PC-3 (cell line): Measurements from ENCODE around the gene GJB4. TPM values are rescaled to one million over a fixed set of nuclear protein-coding genes. Genes with fewer than 3 reads are reported as not detected.

ENCODE experiments used
- ATAC-seq: fragments of 200-7000 bp; cut with Tn5 transposase; 2 replicates; pipeline ENCODE4 v1.9.1; 2020; ENCODE audit warnings: mild to moderate bottlenecking, moderate library complexity
- Bru-seq: library from RNA; stranded (reverse); fragments of 400-500 nt; gene quantifications from one replicate; lab custom pipeline; 2021; lab: Mats Ljungman, UMichigan
- BruChase-seq, 2 experiments: library from RNA; stranded (reverse); fragments of 400-500 nt; gene quantifications; one replicate each; lab custom pipeline; 2021; lab: Mats Ljungman, UMichigan
- BruUV-seq: library from RNA; stranded (reverse); fragments of 400-500 nt; replicated peaks from 2 replicates; lab custom pipeline; 2021; lab: Mats Ljungman, UMichigan
- CTCF ChIA-PET: fragments of 300-600 bp; sonication (Branson Sonifier 250); formaldehyde crosslinking; loops from one replicate; lab custom pipeline; 2022; ENCODE audit warnings: antibody characterized with exemption; lab: Charles Lee
- POLR2A ChIA-PET: fragments of 300-600 bp; sonication (Branson Sonifier 250); formaldehyde crosslinking; loops from one replicate; lab custom pipeline; 2022; ENCODE audit warnings: antibody characterized with exemption; ENCODE audit not compliant: unreplicated experiment; lab: Charles Lee
- DNase-seq: peaks from one replicate; pipeline ENCODE4 v3.0.0-alpha.2; 2015
- H2AFZ ChIP-seq: fragments of 300-600 bp; sonication (generic); 2 replicates; pipeline ENCODE4 v1.6.0; 2016; ENCODE audit warnings: antibody characterized with exemption, low read length
- H3F3A ChIP-seq: fragments of 300-600 bp; sonication (generic); one replicate; pipeline ENCODE4 v1.6.0; 2017; ENCODE audit warnings: antibody characterized with exemption, low read length, control low read depth, mild to moderate bottlenecking; ENCODE audit not compliant: unreplicated experiment
- H3K27ac ChIP-seq: fragments of 300-600 bp; sonication (generic); 2 replicates; pipeline ENCODE4 v1.5.1; 2016; ENCODE audit warnings: mild to moderate bottlenecking, low read length
- H3K27me3 ChIP-seq: fragments of 300-600 bp; sonication (generic); 2 replicates; pipeline ENCODE4 v1.6.1; 2016; ENCODE audit warnings: low read length, mixed read lengths
- H3K36me3 ChIP-seq: fragments of 300-600 bp; sonication (generic); 2 replicates; pipeline ENCODE4 v1.6.1; 2016; ENCODE audit warnings: low read depth, mixed run types, low read length, mixed read lengths
- H3K4me1 ChIP-seq: fragments of 300-600 bp; sonication (generic); 2 replicates; pipeline ENCODE4 v1.5.1; 2016; ENCODE audit warnings: low read length; ENCODE audit not compliant: insufficient read depth
- H3K4me2 ChIP-seq: fragments of 300-600 bp; sonication (generic); 2 replicates; pipeline ENCODE4 v1.6.0; 2016; ENCODE audit warnings: low read length
- H3K4me3 ChIP-seq: fragments of 300-600 bp; sonication (generic); 2 replicates; pipeline ENCODE4 v1.5.1; 2016; ENCODE audit warnings: mild to moderate bottlenecking, low read length, mixed read lengths
- H3K79me2 ChIP-seq: fragments of 300-600 bp; sonication (generic); 2 replicates; pipeline ENCODE4 v1.6.1; 2017; ENCODE audit warnings: low read length, mixed read lengths
- H3K9ac ChIP-seq: fragments of 300-600 bp; sonication (generic); 2 replicates; pipeline ENCODE4 v1.6.0; 2016; ENCODE audit warnings: mild to moderate bottlenecking, low read length
- H3K9me2 ChIP-seq: fragments of 300-600 bp; sonication (generic); replicated peaks from 2 replicates; pipeline ENCODE4 v1.6.1; 2016; ENCODE audit warnings: mixed run types, low read length, mixed read lengths
- H3K9me3 ChIP-seq: fragments of 300-600 bp; sonication (generic); 2 replicates; pipeline ENCODE4 v1.6.1; 2016; ENCODE audit warnings: low read length, mixed read lengths
- H4K20me1 ChIP-seq: fragments of 300-600 bp; sonication (generic); 2 replicates; pipeline ENCODE4 v1.6.1; 2016; ENCODE audit warnings: low read length, mixed read lengths
- CTCF ChIP-seq: fragments of 300-600 bp; sonication (generic); conservative IDR thresholded peaks from 2 replicates; pipeline ENCODE4 v1.5.1; 2017; ENCODE audit warnings: antibody characterized with exemption, low read depth, mild to moderate bottlenecking, low read length
- EZH2 ChIP-seq: fragments of 300-600 bp; sonication (generic); IDR thresholded peaks from one replicate; pipeline ENCODE4 v1.6.1; 2017; ENCODE audit warnings: antibody characterized with exemption, mild to moderate bottlenecking, low read length; ENCODE audit not compliant: unreplicated experiment
- EZH2phosphoT487 ChIP-seq: fragments of 300-600 bp; sonication (generic); IDR thresholded peaks from 2 replicates; pipeline ENCODE4 v1.6.1; 2018; ENCODE audit warnings: mild to moderate bottlenecking, antibody characterized with exemption, low read length, borderline replicate concordance
- intact Hi-C: fragments of 100-400 bp; cut with micrococcal nuclease; formaldehyde crosslinking; loops from 2 replicates; pipeline ENCODE4 v1.9.0; 2023
- long read RNA-seq: library from polyadenylated mRNA; unstranded; transcript quantifications from one replicate; pipeline ENCODE4 v2.0.0, GENCODE V29; 2021; ENCODE audit not compliant: unreplicated experiment
- total RNA-seq: library from RNA; depleted of rRNA; stranded (reverse); fragments of >200 nt; gene quantifications from 2 replicates; pipeline ENCODE4 v1.2.3, GENCODE V29; 2014; rRNA removed

Gene GJB4
- total RNA-seq (0.12 TPM in 1 of 2 replicates, not detected in the other), Bru-seq, nascent RNA (percentile 15 among the genes with signal in this experiment), BruChase-seq, experiment 1, labeled RNA remaining after a 6-hour chase (percentile 18 among the genes with signal in this experiment), BruChase-seq, experiment 2, labeled RNA remaining after a 2-hour chase (percentile 9 among the genes with signal in this experiment)
- long read RNA-seq = 0 reads

DNA sequence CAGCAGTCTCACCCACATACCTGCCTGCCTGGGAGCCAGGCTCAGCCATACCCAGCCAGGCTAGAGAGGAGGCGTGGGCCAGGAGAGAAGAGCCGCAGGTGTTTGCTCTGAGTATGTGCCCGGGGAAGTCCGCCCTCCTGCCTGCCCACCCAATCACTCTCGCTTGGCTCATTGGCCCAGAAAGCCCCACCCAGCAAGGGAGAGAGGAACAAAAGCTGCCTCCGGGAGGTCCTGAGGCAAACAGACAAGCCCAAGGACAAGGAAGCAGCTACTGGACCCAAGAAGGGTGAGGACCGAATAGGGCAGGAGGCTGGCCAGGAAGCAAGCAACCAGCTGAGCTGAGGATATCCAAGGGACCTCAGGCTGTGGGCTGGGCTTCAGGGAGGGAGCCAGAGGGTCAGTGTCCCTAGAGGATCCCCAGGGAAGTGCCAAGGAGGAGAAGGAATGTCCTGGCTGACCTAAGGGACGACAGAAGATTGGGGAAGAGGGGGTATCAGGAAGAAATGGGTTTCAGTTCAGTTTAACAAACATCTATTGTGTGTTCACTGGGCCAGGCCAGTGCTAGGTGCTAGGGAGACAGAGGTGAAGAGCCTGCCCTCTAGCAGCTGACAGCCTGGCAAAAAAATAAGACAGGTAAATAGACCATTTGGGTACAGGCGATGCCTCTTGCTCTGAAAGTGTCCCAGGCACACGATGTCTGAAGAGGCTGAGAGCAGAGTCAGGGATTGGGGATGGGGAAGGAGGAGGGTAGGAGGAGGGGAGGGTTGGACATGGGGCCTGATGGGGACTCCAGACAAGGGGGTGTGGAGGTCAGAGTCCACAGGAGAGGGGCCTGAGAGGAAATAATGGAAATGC, at the start of gene GJB4:
GJB4 (plus strand) TSS at position 238 of the 855 bp plus-strand sequence. CDS start 1,515 bp downstream, outside the sequence.
- Histone ChIP-seq H3F3A (no peaks in the 10 kb centered on the region), H3K9ac (no peak within 1 kb of the TSS), H3K27me3 (no peaks in the 10 kb centered on the region), H3K27ac (no peak within 1 kb of the TSS), H3K4me1 (peaks cover 51% of the 10 kb centered on the region), H3K79me2 (no peaks in the 10 kb centered on the region), H3K36me3 (no peaks in the 10 kb centered on the region), H3K4me2 (no peak within 1 kb of the TSS), H3K4me3 (no peak within 1 kb of the TSS), H4K20me1 (no peaks in the 10 kb centered on the region), H2AFZ (no peak within 1 kb of the TSS), H3K9me2 (no peaks in the 10 kb centered on the region), H3K9me3 (no peaks in the 10 kb centered on the region)
- BruUV-seq = no TSS peak
- ATAC-seq (no peak), DNase-seq (no peak)
- POLR2A ChIA-PET = no interaction called here
- TF ChIP-seq CTCF (no peak), EZH2phosphoT487 (no peak), EZH2 (no peak)
- intact Hi-C loops = no loop called here
- CTCF ChIA-PET = no interaction called here

GRCh38 chr1:34710812-34711211, 48.7 kb upstream of the GJB4 start:
- ATAC-seq (no peak), DNase-seq (no peak)
- Histone ChIP-seq H3K4me2 (no peak overlapping the region), H3K9me3 (no peaks in the 10 kb centered on the region), H3K9ac (no peak overlapping the region), H3F3A (no peaks in the 10 kb centered on the region), H3K36me3 (no peaks in the 10 kb centered on the region), H3K27me3 (peaks cover 32% of the 10 kb centered on the region), H4K20me1 (no peaks in the 10 kb centered on the region), H3K9me2 (no peaks in the 10 kb centered on the region), H3K79me2 (no peaks in the 10 kb centered on the region), H3K4me1 (no peaks in the 10 kb centered on the region), H3K4me3 (no peak overlapping the region), H2AFZ (no peak overlapping the region), H3K27ac (no peak overlapping the region)
- TF ChIP-seq EZH2 (no peak), CTCF (no peak), EZH2phosphoT487 (no peak)
- ChIA-PET POLR2A (no interaction called here), CTCF (no interaction called here)
- BruUV-seq = no TSS peak
- intact Hi-C loops = no loop called here
